ENCODE data around the gene USP31. TPM values are rescaled to one million over a fixed set of nuclear protein-coding genes. Genes with fewer than 3 reads are reported as not detected.

Gene USP31
- total RNA-seq, 1 donor from 2014 or later, result 13.4 TPM

- Histone ChIP-seq H3K4me3 (ENCODE audit: low read depth, low read length) (no peak overlapping the region), H3K36me3 (ENCODE audit: control insufficient read depth, insufficient read depth, low read length) (no peaks in the 10 kb centered on the region), H3K27me3 (ENCODE audit: control insufficient read depth, insufficient read depth, low read length) (no peaks in the 10 kb centered on the region)
- FAIRE-seq (no peak), DNase-seq (ENCODE audit: low read depth) (no peak)
- TF ChIP-seq CTCF (IDR thresholded peaks at IDR 0.05; ENCODE audit: insufficient read depth, low read length, severe bottlenecking), result no peak
These were observed 5.9 kb downstream of the USP31 start for GRCh38 chr16:23143391-23143790.

- DNase-seq (ENCODE audit: low read depth) (peak; percentile 95), FAIRE-seq (peak; percentile 98)
- TF ChIP-seq CTCF (IDR thresholded peaks at IDR 0.05; ENCODE audit: insufficient read depth, low read length, severe bottlenecking), result no peak
- H3K36me3 ChIP-seq (ENCODE audit: control insufficient read depth, insufficient read depth, low read length), result no peaks in the 10 kb centered on the region
- no peaks in the 10 kb centered on the region for H3K27me3 ChIP-seq (ENCODE audit: control insufficient read depth, insufficient read depth, low read length)
- no peak overlapping the region for H3K4me3 ChIP-seq (ENCODE audit: low read depth, low read length)
These were observed 7.1 kb downstream of the USP31 start for GRCh38 chr16:23141959-23142740.

- TF ChIP-seq CTCF (IDR thresholded peaks at IDR 0.05; ENCODE audit: insufficient read depth, low read length, severe bottlenecking), result no peak
- Histone ChIP-seq H3K4me3 (ENCODE audit: low read depth, low read length) (no peak overlapping the region), H3K36me3 (ENCODE audit: control insufficient read depth, insufficient read depth, low read length) (no peaks in the 10 kb centered on the region), H3K27me3 (ENCODE audit: control insufficient read depth, insufficient read depth, low read length) (no peaks in the 10 kb centered on the region)
- no peak for FAIRE-seq
- no peak for DNase-seq (ENCODE audit: low read depth)
These were observed 7.8 kb downstream of the USP31 start for GRCh38 chr16:23141500-23141899.

- FAIRE-seq (no peak), DNase-seq (ENCODE audit: low read depth) (no peak)
- no peak for TF ChIP-seq CTCF (IDR thresholded peaks at IDR 0.05; ENCODE audit: insufficient read depth, low read length, severe bottlenecking)
- Histone ChIP-seq H3K27me3 (ENCODE audit: control insufficient read depth, insufficient read depth, low read length) (no peaks in the 10 kb centered on the region), H3K36me3 (ENCODE audit: control insufficient read depth, insufficient read depth, low read length) (no peaks in the 10 kb centered on the region), H3K4me3 (ENCODE audit: low read depth, low read length) (no peak overlapping the region)
These were observed 8.2 kb downstream of the USP31 start for GRCh38 chr16:23141033-23141432.

GRCh38 chr16:23140107-23140506 lies 9.1 kb downstream of the USP31 start:
- no peak for TF ChIP-seq CTCF (IDR thresholded peaks at IDR 0.05; ENCODE audit: insufficient read depth, low read length, severe bottlenecking)
- no peaks in the 10 kb centered on the region for H3K36me3 ChIP-seq (ENCODE audit: control insufficient read depth, insufficient read depth, low read length)
- no peak for FAIRE-seq

GRCh38 chr16:23137818-23138217 lies 11.4 kb downstream of the USP31 start:
- H3K4me3 ChIP-seq (ENCODE audit: low read depth, low read length), result no peak overlapping the region
- H3K36me3 ChIP-seq (ENCODE audit: control insufficient read depth, insufficient read depth, low read length), result no peaks in the 10 kb centered on the region
- no peaks in the 10 kb centered on the region for H3K27me3 ChIP-seq (ENCODE audit: control insufficient read depth, insufficient read depth, low read length)
- no peak for TF ChIP-seq CTCF (IDR thresholded peaks at IDR 0.05; ENCODE audit: insufficient read depth, low read length, severe bottlenecking)
- DNase-seq (ENCODE audit: low read depth) (no peak), FAIRE-seq (no peak)

More at GRCh38 chr16:23140107-23140506, 9.1 kb downstream of the USP31 start:
- Histone ChIP-seq H3K27me3 (ENCODE audit: control insufficient read depth, insufficient read depth, low read length) (no peaks in the 10 kb centered on the region), H3K4me3 (ENCODE audit: low read depth, low read length) (no peak overlapping the region)
- no peak for DNase-seq (ENCODE audit: low read depth)
